DND-41 (cell line): Measurements from ENCODE around the gene PHF19.
A peak's percentile ranks its signal among the peaks of the same experiment; 100 is the strongest.

Experiments
- EZH2 ChIP-seq: IDR thresholded peaks from 3 replicates; pipeline ENCODE4 v1.6.1; 2012; ENCODE audit warnings: borderline replicate concordance, low read depth, mild to moderate bottlenecking, moderate library complexity, low read length, inconsistent platforms; ENCODE audit not compliant: severe bottlenecking
- TF ChIP-seq, protein P1 (sequence below): IDR thresholded peaks from 2 replicates; pipeline ENCODE4 v1.5.1; 2012; ENCODE audit warnings: borderline replicate concordance, low read length, moderate library complexity, mild to moderate bottlenecking; ENCODE audit not compliant: poor library complexity, severe bottlenecking; ENCODE audit errors: extremely low read depth

DNA sequence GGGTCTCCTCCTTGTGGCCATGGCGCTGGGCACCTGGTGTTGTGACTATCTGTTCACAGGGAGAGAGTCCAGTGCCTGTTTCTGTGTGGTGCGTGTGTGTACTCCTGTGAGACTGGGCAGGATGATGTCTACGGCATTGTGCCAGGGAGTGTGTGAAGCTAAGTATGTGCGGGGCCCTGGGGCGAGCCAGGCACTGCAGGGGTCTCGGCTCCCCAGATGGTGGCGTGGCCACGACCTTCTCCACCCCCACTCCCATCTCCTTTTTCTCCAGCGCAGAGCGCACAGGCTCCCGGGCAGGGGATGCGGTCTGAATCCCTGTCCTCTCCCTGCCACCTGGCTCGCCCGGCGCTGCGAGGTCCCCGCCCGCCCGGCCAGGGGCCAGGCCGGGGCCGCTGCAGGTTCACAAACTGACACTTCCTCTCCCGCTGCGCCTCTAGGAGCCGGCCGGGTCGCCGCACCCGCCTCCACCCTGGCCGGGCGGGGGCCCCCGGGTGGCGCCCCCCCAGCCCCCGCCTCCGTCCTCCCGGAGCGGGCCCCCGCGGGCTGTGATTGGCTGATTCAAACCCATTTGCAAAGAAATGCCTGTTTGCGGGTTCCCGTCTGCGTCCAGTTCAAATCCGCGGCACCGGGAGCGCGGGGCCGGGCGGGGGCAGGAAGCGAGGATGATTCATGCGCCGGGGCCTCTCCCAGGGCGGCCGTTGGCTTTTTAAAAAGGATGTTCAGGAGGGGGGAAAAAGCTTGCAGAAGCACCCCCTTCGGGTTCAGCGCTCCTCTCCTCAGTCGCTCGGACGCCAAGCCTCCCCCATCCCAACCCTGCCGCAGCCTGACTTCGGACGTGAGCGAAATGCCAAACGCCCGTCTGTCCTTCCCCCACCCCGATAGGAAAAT, 790 bp downstream of the PHF19 start:
- TF ChIP-seq, protein P1, sequence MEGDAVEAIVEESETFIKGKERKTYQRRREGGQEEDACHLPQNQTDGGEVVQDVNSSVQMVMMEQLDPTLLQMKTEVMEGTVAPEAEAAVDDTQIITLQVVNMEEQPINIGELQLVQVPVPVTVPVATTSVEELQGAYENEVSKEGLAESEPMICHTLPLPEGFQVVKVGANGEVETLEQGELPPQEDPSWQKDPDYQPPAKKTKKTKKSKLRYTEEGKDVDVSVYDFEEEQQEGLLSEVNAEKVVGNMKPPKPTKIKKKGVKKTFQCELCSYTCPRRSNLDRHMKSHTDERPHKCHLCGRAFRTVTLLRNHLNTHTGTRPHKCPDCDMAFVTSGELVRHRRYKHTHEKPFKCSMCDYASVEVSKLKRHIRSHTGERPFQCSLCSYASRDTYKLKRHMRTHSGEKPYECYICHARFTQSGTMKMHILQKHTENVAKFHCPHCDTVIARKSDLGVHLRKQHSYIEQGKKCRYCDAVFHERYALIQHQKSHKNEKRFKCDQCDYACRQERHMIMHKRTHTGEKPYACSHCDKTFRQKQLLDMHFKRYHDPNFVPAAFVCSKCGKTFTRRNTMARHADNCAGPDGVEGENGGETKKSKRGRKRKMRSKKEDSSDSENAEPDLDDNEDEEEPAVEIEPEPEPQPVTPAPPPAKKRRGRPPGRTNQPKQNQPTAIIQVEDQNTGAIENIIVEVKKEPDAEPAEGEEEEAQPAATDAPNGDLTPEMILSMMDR: peak; percentile 40
- TF ChIP-seq EZH2: no peak
